HG03039 (cell line): ENCODE measurements around the gene NIT1.

Experiments
- ATAC-seq: cut with Tn5 transposase; IDR thresholded peaks from one replicate; pipeline ENCODE4 v1.9.1; 2021; ENCODE audit warnings: mild to moderate bottlenecking, moderate library complexity; ENCODE audit not compliant: unreplicated experiment

Gene NIT1

DNA sequence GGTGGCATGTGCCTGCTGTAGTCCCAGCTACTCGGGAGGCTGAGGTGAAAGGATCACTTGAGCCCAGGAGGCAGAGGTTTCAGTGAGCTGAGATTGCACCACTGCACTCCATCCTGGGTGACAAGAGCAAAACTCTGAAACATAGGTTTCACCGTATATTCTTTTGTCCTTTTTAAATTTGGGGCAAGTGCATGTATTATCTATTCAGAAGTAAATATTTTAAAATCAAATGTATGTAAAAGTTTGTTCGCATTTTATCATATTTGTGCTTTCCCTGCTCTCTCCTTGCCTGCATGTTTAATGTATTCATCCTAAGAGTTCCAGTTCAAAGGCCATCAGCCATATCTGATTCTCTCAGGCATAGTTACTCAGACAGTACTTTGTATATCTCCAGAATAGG lies 27.9 kb downstream of the NIT1 start:
- ATAC-seq, result no peak

DNA sequence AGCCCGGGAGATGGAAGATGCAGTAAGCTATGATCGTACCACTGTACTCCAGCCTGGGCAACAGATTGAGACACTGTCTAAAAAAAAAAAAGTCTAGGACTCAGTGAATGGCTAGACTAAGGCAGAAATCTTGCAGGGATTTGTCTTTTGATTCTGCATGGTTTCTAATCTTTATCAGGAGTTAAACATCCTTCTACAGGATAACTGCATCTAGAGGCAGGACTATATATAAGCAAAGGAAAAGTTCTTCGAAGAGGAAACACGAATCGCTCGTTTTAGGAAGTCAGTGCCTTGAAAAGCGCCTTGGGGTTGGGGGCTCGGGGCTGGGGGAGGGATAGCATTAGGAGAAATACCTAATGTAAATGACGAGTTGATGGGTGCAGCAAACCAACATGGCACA lies 35.3 kb downstream of the NIT1 start:
- no peak for ATAC-seq

DNA sequence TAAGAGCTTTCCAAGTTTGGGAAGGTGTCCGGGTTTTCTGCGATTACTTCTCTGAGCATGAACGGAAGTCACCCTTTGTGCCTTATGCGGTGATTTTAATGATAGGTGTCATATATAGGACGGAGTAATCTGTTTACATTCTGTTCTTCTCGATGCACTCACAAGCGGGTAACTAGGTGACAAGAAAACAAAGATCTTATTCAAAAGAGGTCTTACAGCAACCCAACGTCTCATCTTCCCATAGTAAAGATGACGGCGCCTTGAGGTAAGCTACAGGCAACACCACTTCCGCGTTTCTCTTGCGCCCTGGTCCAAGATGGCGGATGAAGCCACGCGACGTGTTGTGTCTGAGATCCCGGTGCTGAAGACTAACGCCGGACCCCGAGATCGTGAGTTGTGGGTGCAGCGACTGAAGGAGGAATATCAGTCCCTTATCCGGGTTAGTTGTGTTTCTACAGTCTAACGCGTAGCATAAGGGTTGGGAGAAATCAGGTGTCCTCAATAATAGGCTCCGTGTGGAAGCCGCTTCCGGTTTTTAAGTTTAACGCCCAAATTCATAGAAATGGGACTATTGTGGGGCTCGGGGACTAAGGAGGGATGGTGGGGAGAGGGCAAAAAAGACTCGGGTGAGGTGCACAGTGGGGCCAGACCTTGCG lies 35.9 kb downstream of the NIT1 start, which contains the start of gene UFC1:
Gene UFC1 (plus strand): TSS at position 297 of the 656 bp plus-strand sequence. CDS start 20 bp downstream, at position 317.
- ATAC-seq, result peak; percentile 69

DNA sequence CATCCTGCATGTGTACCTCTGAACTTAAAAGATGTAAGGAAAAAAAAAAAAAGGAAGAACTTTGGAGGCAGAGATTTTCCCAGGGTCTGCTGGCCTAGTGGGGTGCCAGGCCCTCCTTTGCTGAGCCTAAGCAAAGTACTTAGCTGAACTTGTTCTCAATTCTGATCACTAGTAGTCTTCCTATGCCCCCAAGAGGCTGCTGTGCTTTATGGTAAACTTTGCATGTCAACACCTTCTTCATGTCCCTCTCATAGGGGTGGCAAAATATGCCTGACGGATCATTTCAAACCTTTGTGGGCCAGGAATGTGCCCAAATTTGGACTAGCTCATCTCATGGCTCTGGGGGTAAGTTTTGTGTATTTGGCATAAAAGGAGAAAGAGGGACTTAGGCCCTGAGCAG lies 40.0 kb downstream of the NIT1 start:
- ATAC-seq, result no peak

DNA sequence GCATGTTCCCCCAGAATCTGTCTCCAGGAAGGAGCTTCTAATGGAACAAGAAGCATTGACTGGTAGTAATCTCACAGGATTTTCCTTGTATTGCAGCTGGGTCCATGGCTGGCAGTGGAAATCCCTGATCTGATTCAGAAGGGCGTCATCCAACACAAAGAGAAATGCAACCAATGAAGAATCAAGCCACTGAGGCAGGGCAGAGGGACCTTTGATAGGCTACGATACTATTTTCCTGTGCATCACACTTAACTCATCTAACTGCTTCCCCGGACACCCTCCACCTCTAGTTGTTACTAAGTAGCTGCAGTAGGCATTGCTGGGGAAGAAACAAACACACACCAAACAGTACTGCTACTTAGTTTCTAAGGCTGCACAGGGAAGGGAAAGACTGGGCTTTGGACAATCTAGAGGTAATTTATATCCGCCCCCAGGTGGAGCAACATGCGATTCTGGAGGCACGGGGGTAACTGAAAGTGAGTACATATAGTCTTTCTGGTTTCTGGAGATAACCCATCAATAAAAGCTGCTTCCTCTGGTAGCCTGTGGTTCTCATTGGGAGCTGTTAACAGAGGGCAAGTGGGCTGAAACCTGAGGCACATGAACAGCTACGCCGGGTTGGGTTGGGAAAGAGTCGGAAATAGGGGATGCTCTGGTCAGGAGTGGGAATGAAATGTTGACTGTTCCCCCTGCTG lies 40.6 kb downstream of the NIT1 start:
- no peak for ATAC-seq

DNA sequence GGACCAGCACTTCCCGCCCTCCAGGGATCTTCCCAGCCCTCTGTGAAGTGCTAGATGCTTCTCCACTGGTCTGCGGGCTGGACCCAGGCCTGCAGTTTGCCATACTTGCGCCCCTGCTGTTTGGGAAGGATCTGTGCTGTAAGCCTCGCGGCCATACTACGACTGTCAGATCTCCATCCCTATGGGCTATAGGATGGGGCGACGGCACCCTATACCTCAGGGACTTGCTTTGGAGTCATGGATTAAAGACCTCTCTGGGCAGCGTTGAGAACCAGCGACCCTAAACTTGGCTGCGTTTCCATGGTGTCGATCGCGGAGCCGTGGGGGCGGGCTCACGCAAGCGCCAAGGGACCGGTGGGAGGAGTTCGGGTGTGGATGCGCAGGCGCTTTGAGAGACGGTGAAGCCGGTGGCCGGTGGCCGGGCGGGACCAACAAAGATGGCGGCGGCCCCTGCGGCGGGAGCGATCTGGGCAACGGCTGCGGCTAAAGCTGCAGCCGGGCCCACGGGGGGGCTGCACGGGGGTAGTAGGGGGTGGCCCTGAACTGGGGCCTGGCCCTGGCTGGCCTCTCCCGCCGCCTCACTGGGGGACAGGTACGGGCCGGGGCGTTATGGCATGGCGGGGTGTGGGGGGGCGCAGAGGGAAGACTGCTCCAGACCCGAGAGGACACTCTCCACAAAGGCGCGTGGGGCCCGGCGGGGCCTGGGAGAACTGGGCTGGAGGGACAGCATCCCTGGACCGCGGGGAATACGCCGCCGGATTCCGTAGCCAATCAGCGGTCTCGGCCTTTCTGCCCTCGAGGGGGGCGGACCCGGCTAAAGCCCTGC lies 41.4 kb downstream of the NIT1 start, which contains the start of gene USP21:
Gene USP21 (plus strand): TSS at position 414 of the 826 bp plus-strand sequence. CDS start 1,141 bp downstream, outside the sequence.
- ATAC-seq, result peak; percentile 78

DNA sequence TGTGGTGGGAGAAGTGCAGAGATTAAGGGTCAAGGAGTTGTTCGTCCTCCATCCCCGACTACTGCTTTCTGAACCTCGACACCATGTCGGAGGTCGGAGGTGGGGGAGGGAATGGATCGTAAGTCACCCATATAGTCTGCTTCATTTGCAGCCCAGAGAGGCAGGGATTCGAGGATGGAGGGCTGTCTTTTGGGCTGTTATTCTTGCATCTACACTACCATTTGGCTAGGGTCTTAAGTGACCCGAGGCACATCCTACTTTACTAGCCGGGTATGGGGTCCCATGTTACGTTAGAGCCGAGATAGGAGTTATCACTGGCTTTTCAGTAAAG lies 42.0 kb downstream of the NIT1 start:
- ATAC-seq, result peak; percentile 12

DNA sequence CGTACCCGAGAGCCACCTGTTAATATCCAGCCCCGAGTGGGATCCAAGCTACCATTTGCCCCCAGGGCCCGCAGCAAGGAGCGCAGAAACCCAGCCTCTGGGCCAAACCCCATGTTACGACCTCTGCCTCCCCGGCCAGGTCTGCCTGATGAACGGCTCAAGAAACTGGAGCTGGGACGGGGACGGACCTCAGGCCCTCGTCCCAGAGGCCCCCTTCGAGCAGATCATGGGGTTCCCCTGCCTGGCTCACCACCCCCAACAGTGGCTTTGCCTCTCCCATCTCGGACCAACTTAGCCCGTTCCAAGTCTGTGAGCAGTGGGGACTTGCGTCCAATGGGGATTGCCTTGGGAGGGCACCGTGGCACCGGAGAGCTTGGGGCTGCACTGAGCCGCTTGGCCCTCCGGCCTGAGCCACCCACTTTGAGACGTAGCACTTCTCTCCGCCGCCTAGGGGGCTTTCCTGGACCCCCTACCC lies 42.8 kb downstream of the NIT1 start:
- no peak for ATAC-seq

GRCh38 chr1:161161652-161162051 lies 43.7 kb downstream of the NIT1 start:
- no peak for ATAC-seq

- ATAC-seq, result no peak
These were observed 44.1 kb downstream of the NIT1 start for GRCh38 chr1:161162052-161162451.

DNA sequence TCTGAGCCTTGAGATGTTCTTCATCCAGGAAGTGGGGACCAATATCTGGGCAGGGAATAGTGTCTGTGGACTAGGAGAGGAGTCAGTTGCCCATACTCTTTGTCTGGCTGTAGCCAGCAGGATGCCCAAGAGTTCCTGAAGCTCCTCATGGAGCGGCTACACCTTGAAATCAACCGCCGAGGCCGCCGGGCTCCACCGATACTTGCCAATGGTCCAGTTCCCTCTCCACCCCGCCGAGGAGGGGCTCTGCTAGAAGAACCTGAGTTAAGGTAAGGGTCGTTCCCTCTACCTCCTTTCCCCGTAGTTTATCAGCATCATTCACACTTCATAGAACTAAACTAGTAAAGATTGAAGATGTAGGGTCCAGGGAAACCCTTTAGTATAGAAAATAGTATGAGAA lies 44.9 kb downstream of the NIT1 start:
- ATAC-seq, result no peak

DNA sequence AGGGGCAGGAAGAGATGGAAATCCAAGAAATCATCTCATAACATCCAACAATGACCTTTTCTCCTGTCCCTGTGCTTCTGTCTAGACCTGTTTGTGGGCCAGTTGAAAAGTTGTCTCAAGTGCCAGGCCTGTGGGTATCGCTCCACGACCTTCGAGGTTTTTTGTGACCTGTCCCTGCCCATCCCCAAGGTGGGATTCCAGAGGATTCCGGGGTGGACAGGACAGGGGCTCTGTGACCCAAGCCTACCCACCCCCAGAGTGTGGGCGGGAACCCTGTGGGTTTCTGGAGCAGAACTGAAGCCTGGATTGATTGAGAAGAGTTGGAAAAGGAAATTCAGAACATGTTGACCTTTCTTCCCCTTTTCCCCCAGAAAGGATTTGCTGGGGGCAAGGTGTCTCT lies 45.9 kb downstream of the NIT1 start:
- no peak for ATAC-seq

DNA sequence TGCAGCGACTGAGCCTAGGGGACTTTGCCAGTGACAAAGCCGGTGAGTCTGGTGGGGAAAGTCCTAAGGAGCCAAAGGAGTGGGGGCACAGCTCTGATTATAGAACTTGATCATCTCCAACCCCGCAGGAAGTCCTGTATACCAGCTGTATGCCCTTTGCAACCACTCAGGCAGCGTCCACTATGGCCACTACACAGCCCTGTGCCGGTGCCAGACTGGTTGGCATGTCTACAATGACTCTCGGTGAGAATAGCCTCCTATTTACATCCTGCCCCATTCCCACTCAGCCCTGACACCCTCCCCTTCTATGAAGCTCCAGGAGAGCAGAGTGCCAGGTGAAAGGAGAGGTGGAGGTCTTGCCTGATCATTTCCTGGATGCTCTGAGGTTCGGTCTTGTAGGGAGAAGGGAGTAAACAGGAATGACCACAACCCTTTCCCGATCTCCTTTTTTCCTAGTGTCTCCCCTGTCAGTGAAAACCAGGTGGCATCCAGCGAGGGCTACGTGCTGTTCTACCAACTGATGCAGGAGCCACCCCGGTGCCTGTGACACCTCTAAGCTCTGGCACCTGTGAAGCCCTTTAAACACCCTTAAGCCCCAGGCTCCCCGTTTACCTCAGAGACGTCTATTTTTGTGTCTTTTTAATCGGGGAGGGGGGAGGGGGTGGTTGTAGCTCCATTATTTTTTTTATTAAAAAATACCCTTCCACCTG lies 47.2 kb downstream of the NIT1 start:
- no peak for ATAC-seq

DNA sequence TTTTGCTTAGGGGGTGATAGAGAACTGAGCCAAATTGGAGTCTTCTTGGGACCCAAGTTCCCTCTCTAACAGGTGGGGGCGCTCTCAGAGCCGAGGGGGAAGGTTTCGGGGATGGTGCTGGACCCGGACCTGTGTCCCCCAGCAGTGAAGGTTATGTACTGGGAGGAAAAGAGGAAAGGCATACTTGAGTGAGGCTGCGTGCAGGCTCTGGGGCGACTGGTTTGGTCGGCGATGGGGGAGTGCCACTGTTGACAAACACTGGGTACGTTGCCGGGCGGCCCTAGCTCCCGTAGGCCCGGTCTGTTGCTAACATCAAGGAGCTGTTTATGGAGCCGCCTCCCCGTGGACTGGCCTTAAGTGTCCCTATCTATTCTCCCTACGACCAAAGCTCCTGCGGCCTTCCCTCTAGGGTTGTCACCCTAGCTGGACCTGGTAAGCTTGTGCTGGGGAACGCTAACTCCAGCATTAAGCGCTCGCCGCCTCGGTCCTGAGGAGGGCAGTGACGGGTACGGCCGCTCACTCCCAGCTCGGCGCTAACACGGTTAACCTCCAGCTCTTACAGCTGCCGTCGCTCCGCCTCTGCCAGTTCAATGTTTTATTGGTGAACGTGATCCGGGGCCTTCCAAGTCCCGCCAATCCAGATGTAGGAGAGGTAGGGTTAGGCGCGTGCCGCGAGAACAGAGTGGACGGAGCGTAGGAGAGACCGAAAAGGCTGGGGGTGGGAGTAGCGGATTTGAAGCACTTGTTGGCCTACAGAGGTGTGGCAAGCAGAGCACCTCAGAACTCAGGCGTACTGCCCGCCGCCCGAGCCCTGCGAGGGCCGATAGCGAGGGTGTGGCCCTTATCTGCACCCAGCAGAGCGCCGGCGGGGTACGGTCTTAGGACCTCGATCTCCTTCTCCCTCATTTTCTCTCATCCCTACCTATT lies 48.1 kb downstream of the NIT1 start, which contains the start of gene PPOX:
Gene PPOX (plus strand): TSS at position 685 of the 927 bp plus-strand sequence. CDS start 422 bp downstream, outside the sequence.
- ATAC-seq, result peak; percentile 93

GRCh38 chr1:161166669-161167548 lies 49.0 kb downstream of the NIT1 start:
- ATAC-seq, result no peak

GRCh38 chr1:161168906-161169305 lies 51.0 kb downstream of the NIT1 start:
- no peak for ATAC-seq
